Measurements from ENCODE around the gene SMYD1.

Gene SMYD1

GRCh38 chr2:88057437-88057844 is 10.2 kb upstream of the SMYD1 start:
- Histone ChIP-seq H3K4me1 (ENCODE audit: control insufficient read depth, insufficient read depth, low read length) (peaks cover 37% of the 10 kb centered on the region), H3K9me3 (ENCODE audit: control insufficient read depth, low read length) (no peaks in the 10 kb centered on the region), H3K27me3 (replicated peaks; ENCODE audit: control insufficient read depth, insufficient read depth, low read length) (no peaks in the 10 kb centered on the region), H3K9ac (ENCODE audit: low read length) (no peak overlapping the region), H3K36me3 (ENCODE audit: control insufficient read depth, insufficient read depth, low read length, severe bottlenecking) (no peaks in the 10 kb centered on the region), H3K4me3 (ENCODE audit: low read length) (no peak overlapping the region)
- DNase-seq (ENCODE audit: low read depth): no peak

- DNase-seq (ENCODE audit: low read depth): no peak
- H3K4me1 ChIP-seq (ENCODE audit: control insufficient read depth, insufficient read depth, low read length): peaks cover 29% of the 10 kb centered on the region
- no peaks in the 10 kb centered on the region for H3K9me3 ChIP-seq (ENCODE audit: control insufficient read depth, low read length)
- H3K9ac ChIP-seq (ENCODE audit: low read length): no peak overlapping the region
- H3K27me3 ChIP-seq (replicated peaks; ENCODE audit: control insufficient read depth, insufficient read depth, low read length): no peaks in the 10 kb centered on the region
- no peak overlapping the region for H3K4me3 ChIP-seq (ENCODE audit: low read length)
- no peaks in the 10 kb centered on the region for H3K36me3 ChIP-seq (ENCODE audit: control insufficient read depth, insufficient read depth, low read length, severe bottlenecking)
These were observed 9.4 kb upstream of the SMYD1 start for GRCh38 chr2:88058191-88058590.

- Histone ChIP-seq H3K4me3 (ENCODE audit: low read length) (no peak overlapping the region), H3K9me3 (ENCODE audit: control insufficient read depth, low read length) (no peaks in the 10 kb centered on the region), H3K4me1 (ENCODE audit: control insufficient read depth, insufficient read depth, low read length) (peaks cover 16% of the 10 kb centered on the region), H3K36me3 (ENCODE audit: control insufficient read depth, insufficient read depth, low read length, severe bottlenecking) (no peaks in the 10 kb centered on the region), H3K9ac (ENCODE audit: low read length) (no peak overlapping the region), H3K27me3 (replicated peaks; ENCODE audit: control insufficient read depth, insufficient read depth, low read length) (no peaks in the 10 kb centered on the region)
- DNase-seq (ENCODE audit: low read depth): peak; percentile 73
These were observed 7.4 kb upstream of the SMYD1 start for GRCh38 chr2:88059979-88060906.

- no peaks in the 10 kb centered on the region for H3K27me3 ChIP-seq (replicated peaks; ENCODE audit: control insufficient read depth, insufficient read depth, low read length)
- no peak overlapping the region for H3K4me3 ChIP-seq (ENCODE audit: low read length)
- no peaks in the 10 kb centered on the region for H3K36me3 ChIP-seq (ENCODE audit: control insufficient read depth, insufficient read depth, low read length, severe bottlenecking)
- no peak overlapping the region for H3K9ac ChIP-seq (ENCODE audit: low read length)
- H3K9me3 ChIP-seq (ENCODE audit: control insufficient read depth, low read length): no peaks in the 10 kb centered on the region
- no peak for DNase-seq (ENCODE audit: low read depth)
- H3K4me1 ChIP-seq (ENCODE audit: control insufficient read depth, insufficient read depth, low read length): peaks cover 15% of the 10 kb centered on the region
These were observed 6.7 kb upstream of the SMYD1 start for GRCh38 chr2:88060907-88061275.

GRCh38 chr2:88061295-88061694 is 6.3 kb upstream of the SMYD1 start:
- DNase-seq (ENCODE audit: low read depth): no peak
- Histone ChIP-seq H3K9ac (ENCODE audit: low read length) (no peak overlapping the region), H3K36me3 (ENCODE audit: control insufficient read depth, insufficient read depth, low read length, severe bottlenecking) (no peaks in the 10 kb centered on the region), H3K4me1 (ENCODE audit: control insufficient read depth, insufficient read depth, low read length) (peaks cover 11% of the 10 kb centered on the region), H3K4me3 (ENCODE audit: low read length) (no peak overlapping the region), H3K27me3 (replicated peaks; ENCODE audit: control insufficient read depth, insufficient read depth, low read length) (no peaks in the 10 kb centered on the region), H3K9me3 (ENCODE audit: control insufficient read depth, low read length) (no peaks in the 10 kb centered on the region)

- DNase-seq (ENCODE audit: low read depth): no peak
- Histone ChIP-seq H3K36me3 (ENCODE audit: control insufficient read depth, insufficient read depth, low read length, severe bottlenecking) (no peaks in the 10 kb centered on the region), H3K9me3 (ENCODE audit: control insufficient read depth, low read length) (no peaks in the 10 kb centered on the region), H3K4me1 (ENCODE audit: control insufficient read depth, insufficient read depth, low read length) (no peaks in the 10 kb centered on the region), H3K4me3 (ENCODE audit: low read length) (no peak overlapping the region), H3K27me3 (replicated peaks; ENCODE audit: control insufficient read depth, insufficient read depth, low read length) (peaks cover 8% of the 10 kb centered on the region), H3K9ac (ENCODE audit: low read length) (no peak overlapping the region)
These were observed 1.1 kb upstream of the SMYD1 start for GRCh38 chr2:88066543-88066942.

GRCh38 chr2:88067189-88067588 is 436 bp upstream of the SMYD1 start:
- DNase-seq (ENCODE audit: low read depth): no peak
- Histone ChIP-seq H3K9ac (ENCODE audit: low read length) (no peak overlapping the region), H3K4me3 (ENCODE audit: low read length) (no peak overlapping the region), H3K4me1 (ENCODE audit: control insufficient read depth, insufficient read depth, low read length) (no peaks in the 10 kb centered on the region), H3K27me3 (replicated peaks; ENCODE audit: control insufficient read depth, insufficient read depth, low read length) (peaks cover 8% of the 10 kb centered on the region), H3K9me3 (ENCODE audit: control insufficient read depth, low read length) (no peaks in the 10 kb centered on the region), H3K36me3 (ENCODE audit: control insufficient read depth, insufficient read depth, low read length, severe bottlenecking) (no peaks in the 10 kb centered on the region)

GRCh38 chr2:88068044-88068443 is 419 bp downstream of the SMYD1 start:
- no peak overlapping the region for H3K4me3 ChIP-seq (ENCODE audit: low read length)
- H3K36me3 ChIP-seq (ENCODE audit: control insufficient read depth, insufficient read depth, low read length, severe bottlenecking): no peaks in the 10 kb centered on the region
- DNase-seq (ENCODE audit: low read depth): no peak
- H3K9me3 ChIP-seq (ENCODE audit: control insufficient read depth, low read length): no peaks in the 10 kb centered on the region
- H3K27me3 ChIP-seq (replicated peaks; ENCODE audit: control insufficient read depth, insufficient read depth, low read length): peaks cover 8% of the 10 kb centered on the region
- H3K4me1 ChIP-seq (ENCODE audit: control insufficient read depth, insufficient read depth, low read length): no peaks in the 10 kb centered on the region
- H3K9ac ChIP-seq (ENCODE audit: low read length): no peak overlapping the region

GRCh38 chr2:88069117-88069516 is 1.5 kb downstream of the SMYD1 start:
- no peak overlapping the region for H3K9ac ChIP-seq (ENCODE audit: low read length)

GRCh38 chr2:88070055-88070454 is 2.4 kb downstream of the SMYD1 start:
- Histone ChIP-seq H3K27me3 (replicated peaks; ENCODE audit: control insufficient read depth, insufficient read depth, low read length) (peaks cover 8% of the 10 kb centered on the region), H3K9ac (ENCODE audit: low read length) (no peak overlapping the region), H3K36me3 (ENCODE audit: control insufficient read depth, insufficient read depth, low read length, severe bottlenecking) (no peaks in the 10 kb centered on the region), H3K9me3 (ENCODE audit: control insufficient read depth, low read length) (no peaks in the 10 kb centered on the region), H3K4me3 (ENCODE audit: low read length) (no peak overlapping the region), H3K4me1 (ENCODE audit: control insufficient read depth, insufficient read depth, low read length) (no peaks in the 10 kb centered on the region)
- no peak for DNase-seq (ENCODE audit: low read depth)

More at GRCh38 chr2:88069117-88069516, 1.5 kb downstream of the SMYD1 start:
- Histone ChIP-seq H3K4me3 (ENCODE audit: low read length) (no peak overlapping the region), H3K36me3 (ENCODE audit: control insufficient read depth, insufficient read depth, low read length, severe bottlenecking) (no peaks in the 10 kb centered on the region), H3K4me1 (ENCODE audit: control insufficient read depth, insufficient read depth, low read length) (no peaks in the 10 kb centered on the region), H3K27me3 (replicated peaks; ENCODE audit: control insufficient read depth, insufficient read depth, low read length) (peaks cover 8% of the 10 kb centered on the region), H3K9me3 (ENCODE audit: control insufficient read depth, low read length) (no peaks in the 10 kb centered on the region)
- no peak for DNase-seq (ENCODE audit: low read depth)

- Histone ChIP-seq H3K4me1 (ENCODE audit: control insufficient read depth, insufficient read depth, low read length) (no peaks in the 10 kb centered on the region), H3K27me3 (replicated peaks; ENCODE audit: control insufficient read depth, insufficient read depth, low read length) (peaks cover 8% of the 10 kb centered on the region), H3K36me3 (ENCODE audit: control insufficient read depth, insufficient read depth, low read length, severe bottlenecking) (no peaks in the 10 kb centered on the region), H3K9ac (ENCODE audit: low read length) (no peak overlapping the region), H3K4me3 (ENCODE audit: low read length) (no peak overlapping the region), H3K9me3 (ENCODE audit: control insufficient read depth, low read length) (no peaks in the 10 kb centered on the region)
- DNase-seq (ENCODE audit: low read depth): no peak
These were observed 3.7 kb downstream of the SMYD1 start for GRCh38 chr2:88071365-88071764.

GRCh38 chr2:88074150-88074549 is 6.5 kb downstream of the SMYD1 start:
- H3K27me3 ChIP-seq (replicated peaks; ENCODE audit: control insufficient read depth, insufficient read depth, low read length): no peaks in the 10 kb centered on the region
- no peaks in the 10 kb centered on the region for H3K9me3 ChIP-seq (ENCODE audit: control insufficient read depth, low read length)
- H3K9ac ChIP-seq (ENCODE audit: low read length): no peak overlapping the region
- no peaks in the 10 kb centered on the region for H3K36me3 ChIP-seq (ENCODE audit: control insufficient read depth, insufficient read depth, low read length, severe bottlenecking)
- H3K4me1 ChIP-seq (ENCODE audit: control insufficient read depth, insufficient read depth, low read length): no peaks in the 10 kb centered on the region
- H3K4me3 ChIP-seq (ENCODE audit: low read length): no peak overlapping the region
- no peak for DNase-seq (ENCODE audit: low read depth)

Measured in adipocyte (in vitro differentiated cells).